PC-9 (cell line): ENCODE measurements around the gene TSPEAR.
"Not testable (repeated sequence)": the region's sequence is repeated elsewhere in the genome, so short reads cannot be mapped to it uniquely, and the experiment has no call there.

ENCODE experiments used
- CTCF ChIP-seq: fragments of 200-600 bp; sonication (generic); conservative IDR thresholded peaks from 2 replicates; pipeline ENCODE4 v1.6.1; 2017; ENCODE audit warnings: mixed run types, antibody characterized with exemption, mild to moderate bottlenecking, moderate library complexity
- EZH2 ChIP-seq: fragments of 200-600 bp; sonication (generic); IDR thresholded peaks from 2 replicates; pipeline ENCODE4 v1.8.0; 2017; ENCODE audit warnings: antibody characterized with exemption, low read depth

GRCh38 chr21:44573630-44574456, 137.5 kb downstream of the TSPEAR start, which contains the start of gene KRTAP10-4:
- not testable (repeated sequence) for TF ChIP-seq CTCF, EZH2
